ENCODE results near the gene RIPOR2.

RIPOR2 gene

DNA sequence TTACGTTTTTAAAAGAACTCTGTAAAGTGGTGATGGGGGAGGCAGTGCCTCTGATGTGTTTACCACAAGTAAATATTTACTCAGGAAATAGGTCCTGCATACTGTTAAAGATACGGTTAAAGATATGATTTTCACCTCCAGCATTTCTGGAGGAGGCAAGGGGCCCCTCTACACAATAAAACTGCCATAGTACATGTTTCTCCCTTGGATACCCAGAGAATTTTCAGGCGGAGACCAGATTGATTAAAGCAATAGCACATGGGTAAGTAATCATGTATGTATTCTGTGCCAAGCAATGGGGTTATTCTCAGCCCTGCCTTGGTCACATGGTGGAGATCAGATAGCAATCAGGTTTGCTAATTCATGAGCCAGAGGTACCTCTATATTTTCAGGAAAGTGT is 9.6 kb downstream of the RIPOR2 start:
- ChIA-PET CTCF (interaction anchor here (0.6 to 3.2 kb wide), 5 partner anchors 8 to 94 kb away, joined by 3 to 24 read pairs (median 3); no protein-coding TSS in a partner anchor), POLR2A (no interaction called here)
- Histone ChIP-seq H3K27ac (ENCODE audit: extremely low read depth, low read depth, low read length) (no peak overlapping the region), H3K4me1 (ENCODE audit: control insufficient read depth, insufficient read depth, low read length) (peaks cover 14% of the 10 kb centered on the region), H3K36me3 (ENCODE audit: control insufficient read depth in 2 of 2, insufficient read depth in 1 of 2, low read length in 2 of 2) (no peaks in the 10 kb centered on the region), H3K4me3 (ENCODE audit: low read depth, low read length) (no peak overlapping the region), H3K9me3 (ENCODE audit: control insufficient read depth, insufficient read depth, low read depth, low read length) (no peaks in the 10 kb centered on the region)
- TF ChIP-seq HOXA7 (CRISPR knock-in tag; IDR thresholded peaks at IDR 0.05; ENCODE audit: borderline replicate concordance), result no peak
- TF ChIP-seq ZNF169 (tag by site-specific recombination; IDR thresholded peaks at IDR 0.05), result no peak
- TF ChIP-seq SP3 (tag by site-specific recombination; IDR thresholded peaks at IDR 0.05), result no peak
- TF ChIP-seq ZNF140 (tag by site-specific recombination; IDR thresholded peaks at IDR 0.05), result no peak
- no peak for TF ChIP-seq ZNF544 (tag by site-specific recombination; IDR thresholded peaks at IDR 0.05)
- no peak for TF ChIP-seq ZSCAN23 (tag by site-specific recombination; IDR thresholded peaks at IDR 0.05)
- TF ChIP-seq ZNF830 (tag by site-specific recombination; IDR thresholded peaks at IDR 0.05; ENCODE audit: low read depth), result no peak

DNA sequence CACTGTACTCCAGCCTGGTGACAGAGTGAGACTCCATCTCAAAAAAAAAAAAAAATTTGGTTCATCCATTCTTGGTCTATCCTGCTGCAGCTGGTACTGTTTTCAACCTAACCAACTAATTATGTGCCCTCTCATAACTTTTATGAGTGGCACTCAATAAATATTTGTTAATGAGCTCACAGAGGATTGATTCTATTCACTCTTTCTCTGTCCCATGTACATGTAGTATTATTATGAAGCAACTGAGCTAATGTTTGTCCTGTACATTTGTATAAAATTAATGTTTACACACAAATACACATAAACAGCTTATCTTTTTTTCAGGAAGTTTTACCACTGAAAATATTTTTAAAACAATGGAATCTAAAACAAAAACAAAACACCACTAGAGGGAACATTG is 10.1 kb downstream of the RIPOR2 start:
- H3K9me3 ChIP-seq (ENCODE audit: control insufficient read depth, insufficient read depth, low read depth, low read length), result no peaks in the 10 kb centered on the region
- ChIA-PET POLR2A (interaction anchor here (0.6 kb wide), 1 partner anchor 268 kb away, joined by 3 read pairs; no protein-coding TSS in a partner anchor), CTCF (interaction anchor here (0.5 to 3.2 kb wide), 8 partner anchors 8 to 405 kb away, joined by 3 to 24 read pairs (median 3); no protein-coding TSS in a partner anchor)
- no peaks in the 10 kb centered on the region for H3K36me3 ChIP-seq (ENCODE audit: control insufficient read depth in 2 of 2, insufficient read depth in 1 of 2, low read length in 2 of 2)
- no peak for TF ChIP-seq ZFP41 (tag by site-specific recombination; IDR thresholded peaks at IDR 0.05; ENCODE audit: borderline replicate concordance)
- no peak for TF ChIP-seq ZNF423 (tag by site-specific recombination; IDR thresholded peaks at IDR 0.05)
- TF ChIP-seq ZFP3 (tag by site-specific recombination; IDR thresholded peaks at IDR 0.05; ENCODE audit: low read depth), result no peak
- TF ChIP-seq, protein P1, sequence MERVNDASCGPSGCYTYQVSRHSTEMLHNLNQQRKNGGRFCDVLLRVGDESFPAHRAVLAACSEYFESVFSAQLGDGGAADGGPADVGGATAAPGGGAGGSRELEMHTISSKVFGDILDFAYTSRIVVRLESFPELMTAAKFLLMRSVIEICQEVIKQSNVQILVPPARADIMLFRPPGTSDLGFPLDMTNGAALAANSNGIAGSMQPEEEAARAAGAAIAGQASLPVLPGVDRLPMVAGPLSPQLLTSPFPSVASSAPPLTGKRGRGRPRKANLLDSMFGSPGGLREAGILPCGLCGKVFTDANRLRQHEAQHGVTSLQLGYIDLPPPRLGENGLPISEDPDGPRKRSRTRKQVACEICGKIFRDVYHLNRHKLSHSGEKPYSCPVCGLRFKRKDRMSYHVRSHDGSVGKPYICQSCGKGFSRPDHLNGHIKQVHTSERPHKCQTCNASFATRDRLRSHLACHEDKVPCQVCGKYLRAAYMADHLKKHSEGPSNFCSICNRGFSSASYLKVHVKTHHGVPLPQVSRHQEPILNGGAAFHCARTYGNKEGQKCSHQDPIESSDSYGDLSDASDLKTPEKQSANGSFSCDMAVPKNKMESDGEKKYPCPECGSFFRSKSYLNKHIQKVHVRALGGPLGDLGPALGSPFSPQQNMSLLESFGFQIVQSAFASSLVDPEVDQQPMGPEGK (tag by site-specific recombination; IDR thresholded peaks at IDR 0.05), result no peak
- TF ChIP-seq ZNF623 (tag by site-specific recombination; IDR thresholded peaks at IDR 0.05), result no peak
- TF ChIP-seq ZNF629 (tag by site-specific recombination; IDR thresholded peaks at IDR 0.05), result no peak
- TF ChIP-seq BCL11A (tag by site-specific recombination; IDR thresholded peaks at IDR 0.05; ENCODE audit: low read depth), result no peak
- TF ChIP-seq KLF1 (tag by site-specific recombination; IDR thresholded peaks at IDR 0.05), result no peak
- no peak for TF ChIP-seq SP2 (tag by site-specific recombination; IDR thresholded peaks at IDR 0.05)
- TF ChIP-seq ZFP37 (tag by site-specific recombination; IDR thresholded peaks at IDR 0.05), result no peak
- TF ChIP-seq GLIS2 (tag by site-specific recombination; IDR thresholded peaks at IDR 0.05), result no peak
- TF ChIP-seq ZBTB8A (tag by site-specific recombination; IDR thresholded peaks at IDR 0.05), result no peak
- no peak for TF ChIP-seq ZNF558 (tag by site-specific recombination; IDR thresholded peaks at IDR 0.05)
- no peak for TF ChIP-seq ZNF157 (tag by site-specific recombination; IDR thresholded peaks at IDR 0.05)
- TF ChIP-seq ZNF654 (tag by site-specific recombination; IDR thresholded peaks at IDR 0.05; ENCODE audit: low read depth), result no peak
- no peak overlapping the region for H3K4me3 ChIP-seq (ENCODE audit: low read depth, low read length)
- H3K27ac ChIP-seq (ENCODE audit: extremely low read depth, low read depth, low read length), result no peak overlapping the region
- H3K4me1 ChIP-seq (ENCODE audit: control insufficient read depth, insufficient read depth, low read length), result peaks cover 14% of the 10 kb centered on the region

DNA sequence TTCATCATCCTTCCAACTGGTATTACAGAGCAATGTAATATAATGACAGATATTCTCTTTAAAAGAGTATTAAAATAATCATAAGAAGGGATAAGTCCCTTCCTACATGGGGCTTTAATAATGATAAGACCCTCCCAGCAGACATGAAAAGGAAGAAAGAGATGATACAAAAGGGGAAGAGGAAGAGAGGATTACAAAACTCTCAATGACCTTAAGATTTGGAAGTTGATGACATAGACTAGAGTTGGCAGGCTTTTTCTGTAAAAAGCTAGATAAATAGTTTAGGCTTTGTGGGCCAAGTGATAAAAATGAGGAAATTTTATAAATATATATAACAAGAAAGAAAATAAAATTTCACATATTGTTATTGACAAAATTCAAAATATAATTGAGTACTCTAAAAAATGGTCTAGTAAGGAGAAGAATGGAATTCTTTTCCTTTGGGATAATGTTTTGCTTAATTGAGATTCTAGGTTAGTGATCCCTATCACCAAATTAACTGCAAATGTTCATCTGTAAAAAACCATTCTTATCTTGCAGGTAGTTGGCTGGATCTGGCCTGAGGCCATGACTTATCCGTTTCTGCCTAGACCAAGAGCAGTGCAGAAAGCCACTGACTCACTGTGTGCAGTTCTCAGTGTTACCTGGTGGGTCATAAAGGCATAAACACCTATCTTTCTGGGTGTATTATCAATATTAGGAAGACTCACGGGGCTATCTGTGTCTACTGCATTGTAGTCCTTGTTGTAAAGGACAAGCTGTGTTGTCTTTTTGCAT is 11.0 kb downstream of the RIPOR2 start:
- ChIA-PET CTCF (interaction anchor here (0.5 to 3.2 kb wide), 6 partner anchors 9 to 406 kb away, joined by 3 to 24 read pairs (median 4); no protein-coding TSS in a partner anchor), POLR2A (no interaction called here)
- Histone ChIP-seq H3K36me3 (ENCODE audit: control insufficient read depth in 2 of 2, insufficient read depth in 1 of 2, low read length in 2 of 2) (no peaks in the 10 kb centered on the region), H3K27ac (ENCODE audit: extremely low read depth, low read depth, low read length) (no peak overlapping the region), H3K4me1 (ENCODE audit: control insufficient read depth, insufficient read depth, low read length) (peaks cover 14% of the 10 kb centered on the region), H3K4me3 (ENCODE audit: low read depth, low read length) (no peak overlapping the region), H3K9me3 (ENCODE audit: control insufficient read depth, insufficient read depth, low read depth, low read length) (no peaks in the 10 kb centered on the region)
- TF ChIP-seq, protein P2, sequence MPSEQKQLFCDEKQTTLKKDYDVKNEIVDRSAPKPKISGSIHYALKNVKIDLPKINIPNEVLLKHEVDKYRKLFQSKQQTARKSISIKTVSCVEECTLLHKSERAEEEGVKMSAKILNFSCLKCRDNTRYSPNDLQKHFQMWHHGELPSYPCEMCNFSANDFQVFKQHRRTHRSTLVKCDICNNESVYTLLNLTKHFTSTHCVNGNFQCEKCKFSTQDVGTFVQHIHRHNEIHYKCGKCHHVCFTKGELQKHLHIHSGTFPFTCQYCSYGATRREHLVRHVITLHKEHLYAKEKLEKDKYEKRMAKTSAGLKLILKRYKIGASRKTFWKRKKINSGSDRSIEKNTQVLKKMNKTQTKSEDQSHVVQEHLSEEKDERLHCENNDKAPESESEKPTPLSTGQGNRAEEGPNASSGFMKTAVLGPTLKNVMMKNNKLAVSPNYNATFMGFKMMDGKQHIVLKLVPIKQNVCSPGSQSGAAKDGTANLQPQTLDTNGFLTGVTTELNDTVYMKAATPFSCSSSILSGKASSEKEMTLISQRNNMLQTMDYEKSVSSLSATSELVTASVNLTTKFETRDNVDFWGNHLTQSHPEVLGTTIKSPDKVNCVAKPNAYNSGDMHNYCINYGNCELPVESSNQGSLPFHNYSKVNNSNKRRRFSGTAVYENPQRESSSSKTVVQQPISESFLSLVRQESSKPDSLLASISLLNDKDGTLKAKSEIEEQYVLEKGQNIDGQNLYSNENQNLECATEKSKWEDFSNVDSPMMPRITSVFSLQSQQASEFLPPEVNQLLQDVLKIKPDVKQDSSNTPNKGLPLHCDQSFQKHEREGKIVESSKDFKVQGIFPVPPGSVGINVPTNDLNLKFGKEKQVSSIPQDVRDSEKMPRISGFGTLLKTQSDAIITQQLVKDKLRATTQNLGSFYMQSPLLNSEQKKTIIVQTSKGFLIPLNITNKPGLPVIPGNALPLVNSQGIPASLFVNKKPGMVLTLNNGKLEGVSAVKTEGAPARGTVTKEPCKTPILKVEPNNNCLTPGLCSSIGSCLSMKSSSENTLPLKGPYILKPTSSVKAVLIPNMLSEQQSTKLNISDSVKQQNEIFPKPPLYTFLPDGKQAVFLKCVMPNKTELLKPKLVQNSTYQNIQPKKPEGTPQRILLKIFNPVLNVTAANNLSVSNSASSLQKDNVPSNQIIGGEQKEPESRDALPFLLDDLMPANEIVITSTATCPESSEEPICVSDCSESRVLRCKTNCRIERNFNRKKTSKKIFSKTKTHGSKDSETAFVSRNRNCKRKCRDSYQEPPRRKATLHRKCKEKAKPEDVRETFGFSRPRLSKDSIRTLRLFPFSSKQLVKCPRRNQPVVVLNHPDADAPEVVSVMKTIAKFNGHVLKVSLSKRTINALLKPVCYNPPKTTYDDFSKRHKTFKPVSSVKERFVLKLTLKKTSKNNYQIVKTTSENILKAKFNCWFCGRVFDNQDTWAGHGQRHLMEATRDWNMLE (tag by site-specific recombination; conservative IDR thresholded peaks at IDR 0.05; ENCODE audit: low read depth), result no peak
- TF ChIP-seq PRDM1 (tag by site-specific recombination; IDR thresholded peaks at IDR 0.05), result no peak
- TF ChIP-seq ZNF112 (tag by site-specific recombination; IDR thresholded peaks at IDR 0.05), result no peak
- no peak for TF ChIP-seq SP2 (tag by site-specific recombination; IDR thresholded peaks at IDR 0.05)
- TF ChIP-seq ZNF239 (tag by site-specific recombination; IDR thresholded peaks at IDR 0.05), result no peak
- TF ChIP-seq BCL11B (tag by site-specific recombination; IDR thresholded peaks at IDR 0.05; ENCODE audit: low read depth), result no peak

All from HEK293 (cell line).